ENCODE results near the gene TMEM247. TPM values are rescaled to one million over a fixed set of nuclear protein-coding genes. Genes with fewer than 3 reads are reported as not detected.
"Not testable (repeated sequence)": the region's sequence is repeated elsewhere in the genome, so short reads cannot be mapped to it uniquely, and the experiment has no call there.

Gene TMEM247
- total RNA-seq, 1 experiment from 2014 or later, result not detected

DNA sequence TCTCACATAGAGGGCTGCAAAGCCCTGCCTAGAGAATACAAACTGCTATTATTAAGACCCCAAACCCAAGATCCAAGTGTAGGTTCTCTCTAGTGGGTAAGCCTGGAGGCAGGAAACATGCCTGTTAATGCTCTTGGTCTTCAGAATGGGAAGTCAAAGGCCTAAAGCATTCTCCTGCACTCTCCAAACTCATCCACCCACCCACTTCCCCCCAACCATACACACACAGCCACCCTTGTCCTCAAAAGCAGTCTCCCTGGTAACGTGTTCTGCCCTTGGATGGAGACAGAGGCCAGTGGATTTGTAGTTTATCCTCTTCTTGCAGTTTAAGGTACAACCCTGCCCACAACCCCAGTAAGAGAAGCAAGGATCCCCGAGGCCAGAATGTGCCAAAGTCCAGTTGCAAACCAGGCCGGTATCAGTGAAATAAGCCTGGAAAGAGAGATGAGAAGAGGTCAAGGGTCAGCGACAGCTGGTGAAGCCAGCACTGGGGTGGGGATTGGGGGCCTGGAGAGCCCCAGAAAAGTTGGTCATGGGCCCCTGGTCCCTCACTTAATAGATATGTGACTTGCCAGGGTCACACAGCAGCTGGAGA lies 23.0 kb downstream of the TMEM247 start:
- DNase-seq (ENCODE audit: low read depth), result no peak
- in situ Hi-C loops (cut with HindIII; ENCODE audit: low pct_unique_long_range_greater_than_20kb, low sequenced_read_pairs), result no loop called here

GRCh38 chr2:46503686-46504085 lies 24.3 kb downstream of the TMEM247 start:
- in situ Hi-C loops (cut with HindIII; ENCODE audit: low pct_unique_long_range_greater_than_20kb, low sequenced_read_pairs), result no loop called here
- no peak for DNase-seq (ENCODE audit: low read depth)

GRCh38 chr2:46504221-46504620 lies 24.9 kb downstream of the TMEM247 start:
- DNase-seq (ENCODE audit: low read depth), result no peak
- in situ Hi-C loops (cut with HindIII; ENCODE audit: low pct_unique_long_range_greater_than_20kb, low sequenced_read_pairs), result no loop called here

DNA sequence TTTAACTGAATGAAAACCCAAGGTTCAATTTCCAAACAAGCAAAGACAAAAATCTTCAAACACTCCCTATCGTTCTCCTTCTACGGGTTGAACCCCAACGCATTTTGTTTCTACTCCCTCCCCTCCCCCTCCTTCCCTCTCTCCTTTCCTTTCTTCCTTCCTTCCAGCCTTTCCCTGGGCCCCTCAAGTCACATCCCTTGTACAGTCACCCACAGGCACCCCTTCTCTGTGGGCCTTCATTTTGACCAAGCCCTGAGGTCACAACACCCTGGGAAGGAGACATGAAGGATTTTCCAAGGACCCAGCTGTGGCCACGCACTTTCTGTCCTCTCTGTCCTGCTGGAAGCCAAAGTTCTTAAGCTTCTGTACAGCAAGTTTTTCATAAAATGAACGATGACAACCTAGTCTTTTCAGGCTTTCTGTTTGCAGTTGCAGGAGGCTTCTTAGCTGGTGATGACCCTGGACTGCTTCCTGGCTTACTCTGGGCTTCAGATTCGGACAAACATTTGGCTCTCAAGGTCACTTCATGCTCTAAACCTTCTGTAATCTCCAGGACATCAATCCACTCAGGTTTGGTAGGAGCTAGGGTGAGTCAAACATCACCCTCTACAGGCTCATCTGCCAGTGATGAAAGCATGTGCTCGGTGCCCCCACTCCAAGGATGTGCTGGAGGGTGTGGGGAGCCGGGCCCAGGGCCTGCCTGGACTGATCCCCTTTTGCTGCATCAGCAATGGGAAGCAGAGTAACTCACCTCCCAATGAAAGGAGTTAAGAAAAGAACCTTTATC lies 25.5 kb downstream of the TMEM247 start:
- in situ Hi-C loops (cut with HindIII; ENCODE audit: low pct_unique_long_range_greater_than_20kb, low sequenced_read_pairs), result no loop called here
- no peak for DNase-seq (ENCODE audit: low read depth)

GRCh38 chr2:46505472-46505783 lies 26.1 kb downstream of the TMEM247 start:
- no peak for DNase-seq (ENCODE audit: low read depth)
- in situ Hi-C loops (cut with HindIII; ENCODE audit: low pct_unique_long_range_greater_than_20kb, low sequenced_read_pairs), result no loop called here

DNA sequence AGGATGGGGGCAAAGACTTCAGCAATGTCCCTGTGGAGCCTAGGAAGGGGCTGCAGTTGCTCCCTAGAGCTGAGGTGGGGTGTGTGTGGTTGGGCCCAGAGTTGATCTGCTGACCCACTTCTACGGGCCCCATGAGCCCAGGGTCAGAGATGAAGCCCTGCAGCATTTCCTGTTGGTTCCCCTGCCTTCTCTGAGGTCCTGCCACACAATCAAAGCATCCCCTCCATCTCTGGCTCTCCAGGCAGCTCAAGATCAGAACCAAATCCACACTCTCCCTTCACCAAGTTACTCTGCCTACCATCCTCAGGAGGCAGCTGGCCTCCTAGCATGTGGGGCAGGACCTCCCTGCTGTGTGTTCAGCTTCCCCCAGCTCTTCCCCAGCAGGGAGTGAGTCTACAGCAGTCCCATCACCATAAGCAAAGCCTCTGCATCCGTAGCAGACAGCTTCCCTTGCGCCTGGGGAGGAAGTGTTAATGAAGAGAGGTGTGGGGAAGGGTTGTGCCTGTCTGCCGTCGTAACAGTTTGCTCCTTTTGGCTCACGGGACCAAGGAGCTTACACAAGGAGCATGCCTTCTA lies 26.9 kb downstream of the TMEM247 start:
- in situ Hi-C loops (cut with HindIII; ENCODE audit: low pct_unique_long_range_greater_than_20kb, low sequenced_read_pairs), result no loop called here
- DNase-seq (ENCODE audit: low read depth), result no peak

GRCh38 chr2:46508312-46508711 lies 28.9 kb downstream of the TMEM247 start:
- DNase-seq (ENCODE audit: low read depth), result no peak
- in situ Hi-C loops (cut with HindIII; ENCODE audit: low pct_unique_long_range_greater_than_20kb, low sequenced_read_pairs), result no loop called here

DNA sequence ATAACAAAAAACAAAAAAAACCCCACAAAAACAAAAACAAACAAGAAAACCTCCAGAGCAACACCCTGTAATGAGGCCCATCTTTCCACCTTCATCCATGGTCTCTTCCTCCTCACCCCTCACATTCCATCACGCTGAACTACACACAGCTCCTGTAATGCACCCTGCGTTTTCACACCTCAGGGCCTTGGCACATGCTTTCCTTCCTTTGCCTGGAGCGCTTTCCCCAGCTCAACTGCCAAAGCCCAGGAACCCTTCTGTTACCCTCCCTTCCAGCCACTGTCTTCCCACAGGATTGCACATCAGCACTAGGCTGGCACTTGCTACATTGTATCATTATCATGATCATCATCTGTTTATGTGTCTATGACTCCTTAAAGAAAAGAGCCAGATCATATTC lies 29.4 kb downstream of the TMEM247 start:
- in situ Hi-C loops (cut with HindIII; ENCODE audit: low pct_unique_long_range_greater_than_20kb, low sequenced_read_pairs), result no loop called here
- no peak for DNase-seq (ENCODE audit: low read depth)

- DNase-seq (ENCODE audit: low read depth), result no peak
- in situ Hi-C loops (cut with HindIII; ENCODE audit: low pct_unique_long_range_greater_than_20kb, low sequenced_read_pairs), result no loop called here
These were observed 30.4 kb downstream of the TMEM247 start for GRCh38 chr2:46509804-46510203.

DNA sequence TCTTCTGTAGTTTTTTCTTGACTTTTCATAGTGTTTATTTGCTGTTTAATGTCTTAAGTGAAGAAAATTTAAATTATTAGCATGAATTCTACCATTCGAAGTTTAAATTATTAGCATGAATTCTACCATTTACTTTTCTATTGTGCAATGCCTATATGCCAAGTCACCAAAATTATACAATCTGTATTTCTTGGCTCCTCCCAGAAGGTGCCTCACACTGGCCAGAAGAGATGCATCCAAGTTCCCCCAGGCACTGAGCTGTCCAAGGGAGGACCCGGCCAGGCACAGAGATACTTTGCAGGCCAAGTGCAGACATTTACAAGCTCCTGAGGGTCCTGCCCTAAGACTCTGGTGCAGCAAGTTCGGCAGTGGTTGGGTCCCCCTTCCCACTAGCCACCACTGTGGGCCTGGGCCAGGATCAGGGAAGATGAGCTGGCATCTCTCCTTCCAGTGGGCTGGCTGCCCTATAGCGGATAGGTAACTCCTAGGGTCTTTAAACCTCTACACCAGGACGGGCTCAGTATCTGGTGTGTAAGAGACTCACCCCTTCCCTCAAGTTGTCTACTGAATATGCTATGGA lies 31.3 kb downstream of the TMEM247 start:
- in situ Hi-C loops (cut with HindIII; ENCODE audit: low pct_unique_long_range_greater_than_20kb, low sequenced_read_pairs), result no loop called here
- no peak for DNase-seq (ENCODE audit: low read depth)

GRCh38 chr2:46512185-46512584 lies 32.8 kb downstream of the TMEM247 start:
- in situ Hi-C loops (cut with HindIII; ENCODE audit: low pct_unique_long_range_greater_than_20kb, low sequenced_read_pairs), result no loop called here
- DNase-seq (ENCODE audit: low read depth), result no peak

DNA sequence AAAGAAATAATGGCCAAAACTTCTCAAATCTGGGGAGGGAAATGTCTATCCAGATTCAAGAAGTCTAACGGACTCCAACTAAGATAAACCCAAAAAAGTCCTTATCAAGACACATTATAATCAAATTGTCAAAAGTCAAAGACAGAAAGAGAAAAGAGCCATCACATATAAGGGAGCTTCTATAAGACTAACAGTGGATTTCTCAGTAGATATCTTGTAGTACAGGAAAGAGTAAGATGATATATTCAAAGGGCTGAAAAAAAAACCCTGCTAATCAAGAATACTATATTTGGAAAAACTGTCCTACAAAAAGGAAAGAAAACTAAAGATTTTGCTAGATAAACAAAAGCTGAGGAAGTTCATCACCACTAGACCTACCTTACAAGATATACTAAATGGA lies 35.4 kb downstream of the TMEM247 start:
- in situ Hi-C loops (cut with HindIII; ENCODE audit: low pct_unique_long_range_greater_than_20kb, low sequenced_read_pairs), result no loop called here
- no peak for DNase-seq (ENCODE audit: low read depth)

GRCh38 chr2:46517485-46517884 lies 38.1 kb downstream of the TMEM247 start:
- in situ Hi-C loops (cut with HindIII; ENCODE audit: low pct_unique_long_range_greater_than_20kb, low sequenced_read_pairs), result no loop called here
- DNase-seq (ENCODE audit: low read depth), result no peak

DNA sequence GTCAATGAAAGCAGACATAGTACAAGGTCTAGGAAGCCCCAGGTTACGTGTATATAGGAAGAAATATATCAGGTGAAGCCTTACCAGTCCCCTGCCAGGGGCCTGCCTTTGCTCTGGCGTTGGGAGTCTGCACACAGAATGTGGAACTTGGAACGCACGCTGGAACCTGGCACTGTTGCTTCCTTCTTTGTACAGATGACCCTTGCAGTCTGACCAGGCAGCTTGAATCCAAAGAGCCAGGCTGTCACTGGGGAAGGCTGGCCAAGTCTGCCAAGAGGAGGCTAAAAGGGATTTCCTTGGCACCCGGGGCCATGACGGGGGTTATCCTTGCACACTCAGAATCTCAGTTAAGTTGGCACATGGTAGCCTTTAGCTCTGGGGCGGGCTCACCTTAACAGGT lies 39.5 kb downstream of the TMEM247 start:
- DNase-seq (ENCODE audit: low read depth), result no peak
- in situ Hi-C loops (cut with HindIII; ENCODE audit: low pct_unique_long_range_greater_than_20kb, low sequenced_read_pairs), result no loop called here

DNA sequence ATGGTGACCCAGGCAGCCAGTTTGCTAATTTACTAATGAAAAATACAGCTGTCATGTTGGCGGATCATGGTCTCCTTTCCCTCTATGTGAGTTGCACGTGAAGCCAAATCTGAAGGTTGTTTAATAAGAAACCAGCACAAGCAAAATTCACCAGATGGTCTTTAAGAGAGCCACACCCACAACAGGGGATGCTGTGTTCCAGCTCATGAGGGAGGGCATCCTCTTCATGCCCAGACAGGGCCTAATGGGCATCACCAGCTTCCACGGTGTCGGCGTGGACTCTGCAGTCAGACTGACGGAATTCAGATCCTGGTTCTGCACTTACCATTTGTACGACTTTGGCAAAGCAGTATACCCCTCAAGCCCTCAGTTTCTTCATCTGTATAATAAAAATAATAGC lies 39.9 kb downstream of the TMEM247 start:
- in situ Hi-C loops (cut with HindIII; ENCODE audit: low pct_unique_long_range_greater_than_20kb, low sequenced_read_pairs), result no loop called here
- no peak for DNase-seq (ENCODE audit: low read depth)

- in situ Hi-C loops (cut with HindIII; ENCODE audit: low pct_unique_long_range_greater_than_20kb, low sequenced_read_pairs), result no loop called here
- no peak for DNase-seq (ENCODE audit: low read depth)
These were observed 40.9 kb downstream of the TMEM247 start for GRCh38 chr2:46520130-46520711.

- in situ Hi-C loops (cut with HindIII; ENCODE audit: low pct_unique_long_range_greater_than_20kb, low sequenced_read_pairs), result no loop called here
- DNase-seq (ENCODE audit: low read depth), result no peak
These were observed 41.9 kb downstream of the TMEM247 start for GRCh38 chr2:46521215-46521683.

DNA sequence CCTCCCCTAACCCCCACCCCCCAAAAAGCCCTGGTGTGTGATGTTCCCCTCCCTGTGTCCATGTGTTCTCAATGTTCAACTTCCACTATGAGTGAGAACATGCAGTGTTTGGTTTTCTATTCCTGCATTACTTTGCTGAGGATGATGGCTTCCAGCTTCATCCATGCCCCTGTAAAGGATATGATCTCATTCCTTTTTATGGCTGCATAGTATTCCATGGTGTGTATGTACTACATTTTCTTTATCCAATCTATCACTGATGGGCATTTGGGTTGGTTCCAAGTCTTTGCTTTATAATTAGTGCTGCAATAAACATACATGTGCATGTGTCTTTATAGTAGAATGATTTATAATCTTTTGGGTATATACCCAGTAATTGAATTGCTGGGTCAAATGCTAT lies 43.0 kb downstream of the TMEM247 start:
- in situ Hi-C loops (cut with HindIII; ENCODE audit: low pct_unique_long_range_greater_than_20kb, low sequenced_read_pairs); DNase-seq (ENCODE audit: low read depth): not testable (repeated sequence)

- in situ Hi-C loops (cut with HindIII; ENCODE audit: low pct_unique_long_range_greater_than_20kb, low sequenced_read_pairs), result no loop called here
- DNase-seq (ENCODE audit: low read depth), result no peak
These were observed 46.3 kb downstream of the TMEM247 start for GRCh38 chr2:46525522-46526155.
